ENCODE results near the gene TBCEL. TPM values are rescaled to one million over a fixed set of nuclear protein-coding genes. Genes with fewer than 3 reads are reported as not detected.
A peak's percentile ranks its signal among the peaks of the same experiment; 100 is the strongest.

TBCEL gene
- total RNA-seq, 1 experiment from 2014 or later, result 23.2 TPM

- no peak for DNase-seq (ENCODE audit: low read depth, low spot score)
- in situ Hi-C loops (cut with HindIII; ENCODE audit: low pct_unique_long_range_greater_than_20kb, low sequenced_read_pairs) (no loop called here), intact Hi-C loops (cut with micrococcal nuclease; ENCODE audit: unreplicated experiment) (no loop called here)
- Histone ChIP-seq H3K27ac (ENCODE audit: low read length) (peak overlapping the region; percentile 81), H3K36me3 (ENCODE audit: control insufficient read depth, insufficient read depth, low read length) (no peaks in the 10 kb centered on the region), H3K9me3 (ENCODE audit: control insufficient read depth, insufficient read depth, low read depth, low read length) (no peaks in the 10 kb centered on the region), H3K4me1 (ENCODE audit: control insufficient read depth, insufficient read depth, low read length) (peaks cover 12% of the 10 kb centered on the region), H3K4me3 (ENCODE audit: low read depth in 2 of 2, low read length in 2 of 2) (peak overlapping the region; percentile 76 to 80), H3K27me3 (ENCODE audit: control insufficient read depth, insufficient read depth, low read length) (no peaks in the 10 kb centered on the region; the same call in 1 of the 2 replicates)
- ChIA-PET POLR2A (interaction anchor here (0.6 to 0.7 kb wide), 4 partner anchors 10 to 343 kb away, joined by 3 to 4 read pairs (median 4); no protein-coding TSS in a partner anchor), CTCF (interaction anchor here (0.5 kb wide), 1 partner anchor 39 kb away, joined by 3 read pairs; no protein-coding TSS in a partner anchor)
- TSS peak; percentile 64 for BruUV-seq (replicated peaks)
- peak; percentile 49 for ATAC-seq
- no peak for TF ChIP-seq SIN3A (IDR thresholded peaks at IDR 0.05; ENCODE audit: borderline replicate concordance, insufficient read depth, low read depth, low read length)
- no peak for TF ChIP-seq TCF7L2 (IDR thresholded peaks at IDR 0.05; ENCODE audit: low read depth, low read length)
- TF ChIP-seq CTCF (IDR thresholded peaks at IDR 0.05), result no peak
- no peak for TF ChIP-seq POLR2AphosphoS5 (IDR thresholded peaks at IDR 0.05; ENCODE audit: low read depth, low read length)
- no peak for TF ChIP-seq REST (IDR thresholded peaks at IDR 0.05; ENCODE audit: insufficient read depth in 1 of 2, low read depth in 2 of 2, low read length in 1 of 2)
Measured at GRCh38 chr11:121024989-121025388, 1.1 kb downstream of the TBCEL start.

GRCh38 chr11:121029153-121029552 lies 5.3 kb downstream of the TBCEL start:
- H3K9me3 ChIP-seq (ENCODE audit: control insufficient read depth, insufficient read depth, low read depth, low read length), result no peaks in the 10 kb centered on the region
- intact Hi-C loops (cut with micrococcal nuclease; ENCODE audit: unreplicated experiment), result no loop called here
- CTCF ChIA-PET, result no interaction called here
- POLR2A ChIA-PET, result no interaction called here
- no peaks in the 10 kb centered on the region for H3K36me3 ChIP-seq (ENCODE audit: control insufficient read depth, insufficient read depth, low read length)
- TF ChIP-seq REST (IDR thresholded peaks at IDR 0.05; ENCODE audit: insufficient read depth in 1 of 2, low read depth in 2 of 2, low read length in 1 of 2), result no peak
- TF ChIP-seq CTCF (IDR thresholded peaks at IDR 0.05), result no peak
- TF ChIP-seq TCF7L2 (IDR thresholded peaks at IDR 0.05; ENCODE audit: low read depth, low read length), result no peak
- no peak for TF ChIP-seq SIN3A (IDR thresholded peaks at IDR 0.05; ENCODE audit: borderline replicate concordance, insufficient read depth, low read depth, low read length)
- TF ChIP-seq POLR2AphosphoS5 (IDR thresholded peaks at IDR 0.05; ENCODE audit: low read depth, low read length), result no peak
- no peak for ATAC-seq
- H3K4me1 ChIP-seq (ENCODE audit: control insufficient read depth, insufficient read depth, low read length), result peaks cover 10% of the 10 kb centered on the region
- in situ Hi-C loops (cut with HindIII; ENCODE audit: low pct_unique_long_range_greater_than_20kb, low sequenced_read_pairs), result no loop called here
- no TSS peak for BruUV-seq (replicated peaks)
- H3K4me3 ChIP-seq (ENCODE audit: low read depth in 2 of 2, low read length in 2 of 2), result no peak overlapping the region
- DNase-seq (ENCODE audit: low read depth, low spot score), result no peak
- H3K27ac ChIP-seq (ENCODE audit: low read length), result no peak overlapping the region
- no peaks in the 10 kb centered on the region for H3K27me3 ChIP-seq (ENCODE audit: control insufficient read depth, insufficient read depth, low read length)

All from Panc1 (cell line).